Activated CD8-positive, alpha-beta T cell treated with anti-CD3 and anti-CD28 coated beads for 36 hours (primary cell): Measurements from ENCODE around the gene CAMP. TPM values are rescaled to one million over a fixed set of nuclear protein-coding genes. Genes with fewer than 3 reads are reported as not detected.

Experiments used
- ATAC-seq: fragments of 200-7000 bp; cut with Tn5 transposase; one replicate; pipeline ENCODE4 v1.10.0; 2021; ENCODE audit warnings: mild to moderate bottlenecking, moderate library complexity
- CTCF ChIA-PET: fragments of 350-600 bp; sonication (Branson Sonifier 250); formaldehyde crosslinking; loops from one replicate; lab custom pipeline; 2021; ENCODE audit warnings: antibody characterized with exemption; lab: Charles Lee
- POLR2A ChIA-PET: fragments of 350-600 bp; sonication (Branson Sonifier 250); formaldehyde crosslinking; loops from one replicate; lab custom pipeline; 2021; ENCODE audit warnings: antibody characterized with exemption; lab: Charles Lee
- DNase-seq: peaks from one replicate; pipeline ENCODE4 v3.0.0-alpha.2; 2020
- H3K27ac Mint-ChIP-seq: one replicate; pipeline ENCODE4 v1.8.0; 2021; ENCODE audit warnings: mild to moderate bottlenecking, mixed read lengths
- H3K27me3 Mint-ChIP-seq: one replicate; pipeline ENCODE4 v1.8.0; 2021; ENCODE audit warnings: mixed read lengths
- H3K36me3 Mint-ChIP-seq: one replicate; pipeline ENCODE4 v1.8.0; 2021; ENCODE audit warnings: low read depth, mixed read lengths
- H3K4me1 Mint-ChIP-seq: one replicate; pipeline ENCODE4 v1.8.0; 2021; ENCODE audit warnings: low read depth, mixed read lengths
- H3K4me3 Mint-ChIP-seq: one replicate; pipeline ENCODE4 v1.8.0; 2021; ENCODE audit warnings: mild to moderate bottlenecking, moderate library complexity, mixed read lengths
- H3K9me3 Mint-ChIP-seq: one replicate; pipeline ENCODE4 v1.8.0; 2021; ENCODE audit warnings: mixed read lengths
- CTCF ChIP-seq: fragments of 200-600 bp; IDR thresholded peaks from one replicate; pipeline ENCODE4 v1.8.0; 2022; ENCODE audit warnings: antibody characterized with exemption, mild to moderate bottlenecking
- intact Hi-C: fragments of 100-400 bp; cut with micrococcal nuclease; formaldehyde crosslinking; loops from one replicate; pipeline ENCODE4 v1.10.0; 2022
- total RNA-seq, 2 experiments: library from RNA; stranded (reverse); gene quantifications; one replicate each; pipeline ENCODE4 v1.2.3, GENCODE V29; 2021

The CAMP gene
- total RNA-seq, 2 experiments from 2014 or later, result not detected

- Mint-ChIP-seq H3K27me3 (peaks cover 8% of the 10 kb centered on the region), H3K36me3 (peaks cover 80% of the 10 kb centered on the region), H3K4me1 (peaks cover 18% of the 10 kb centered on the region), H3K9me3 (no peaks in the 10 kb centered on the region), H3K4me3 (no peak overlapping the region), H3K27ac (no peak overlapping the region)
- no peak for TF ChIP-seq CTCF
- intact Hi-C loops, result no loop called here
- DNase-seq (no peak), ATAC-seq (no peak)
- ChIA-PET POLR2A (interaction anchor here (0.5 to 2.5 kb wide), 2 partner anchors 10 to 25 kb away, joined by 3 to 6 read pairs; no protein-coding TSS in a partner anchor), CTCF (interaction anchor here (1.4 to 2.7 kb wide), 2 partner anchors 27 to 252 kb away, joined by 5 to 11 read pairs; no protein-coding TSS in a partner anchor)
These were observed 39.0 kb upstream of the CAMP start for GRCh38 chr3:48184299-48184698.

GRCh38 chr3:48185129-48185528 is 38.2 kb upstream of the CAMP start:
- H3K9me3 Mint-ChIP-seq, result no peaks in the 10 kb centered on the region
- H3K27ac Mint-ChIP-seq, result no peak overlapping the region
- ChIA-PET CTCF (interaction anchor here (2.7 kb wide), 1 partner anchor 251 kb away, joined by 11 read pairs; no protein-coding TSS in a partner anchor), POLR2A (interaction anchor here (0.6 to 0.7 kb wide), 3 partner anchors 28 to 858 kb away, joined by 3 to 4 read pairs (median 3); no protein-coding TSS in a partner anchor)
- H3K27me3 Mint-ChIP-seq, result peaks cover 8% of the 10 kb centered on the region
- TF ChIP-seq CTCF, result no peak
- ATAC-seq (no peak), DNase-seq (no peak)
- H3K4me1 Mint-ChIP-seq, result peaks cover 18% of the 10 kb centered on the region
- intact Hi-C loops, result no loop called here
- H3K4me3 Mint-ChIP-seq, result no peak overlapping the region
- peaks cover 73% of the 10 kb centered on the region for H3K36me3 Mint-ChIP-seq

GRCh38 chr3:48186631-48187300 is 36.5 kb upstream of the CAMP start:
- peaks cover 59% of the 10 kb centered on the region for H3K36me3 Mint-ChIP-seq

GRCh38 chr3:48187301-48187578 is 36.1 kb upstream of the CAMP start:
- ATAC-seq (no peak), DNase-seq (no peak)
- peaks cover 8% of the 10 kb centered on the region for H3K27me3 Mint-ChIP-seq
- peak overlapping the region; percentile 84 for H3K27ac Mint-ChIP-seq
- CTCF ChIA-PET, result interaction anchor here (1.0 kb wide), 1 partner anchor 249 kb away, joined by 4 read pairs; no protein-coding TSS in a partner anchor
- intact Hi-C loops, result no loop called here
- peak overlapping the region; percentile 97 for H3K4me3 Mint-ChIP-seq
- peaks cover 18% of the 10 kb centered on the region for H3K4me1 Mint-ChIP-seq
- TF ChIP-seq CTCF, result no peak
- POLR2A ChIA-PET, result interaction anchor here (0.7 to 2.6 kb wide), 10 partner anchors 9 to 363 kb away, joined by 3 to 17 read pairs (median 5); partner anchors contain the start of genes NME6 and ZNF589
- H3K9me3 Mint-ChIP-seq, result no peaks in the 10 kb centered on the region
- H3K36me3 Mint-ChIP-seq, result peaks cover 54% of the 10 kb centered on the region

More at GRCh38 chr3:48186631-48187300, 36.5 kb upstream of the CAMP start:
- Mint-ChIP-seq H3K4me3 (peak overlapping the region; percentile 97), H3K27me3 (peaks cover 8% of the 10 kb centered on the region), H3K4me1 (peaks cover 18% of the 10 kb centered on the region), H3K9me3 (no peaks in the 10 kb centered on the region), H3K27ac (peak overlapping the region; percentile 84)
- ChIA-PET POLR2A (interaction anchor here (0.7 to 2.6 kb wide), 8 partner anchors 22 to 362 kb away, joined by 3 to 17 read pairs (median 5); partner anchors contain the start of genes NME6 and ZNF589), CTCF (interaction anchor here (1.0 kb wide), 1 partner anchor 249 kb away, joined by 4 read pairs; no protein-coding TSS in a partner anchor)
- no peak for ATAC-seq
- DNase-seq, result peak; percentile 7
- no peak for TF ChIP-seq CTCF
- intact Hi-C loops, result no loop called here
